Astrocyte (in vitro differentiated cells and primary cell): ENCODE results near the gene INPP4B. TPM values are rescaled to one million over a fixed set of nuclear protein-coding genes. Genes with fewer than 3 reads are reported as not detected.
A peak's percentile ranks its signal among the peaks of the same experiment; 100 is the strongest.

Experiments
- DNase-seq: peaks from one replicate; pipeline ENCODE4 v3.0.0-alpha.2; 2010; ENCODE audit warnings: low read depth
- FAIRE-seq: peaks from 2 replicates; lab custom pipeline; 2011; peaks lifted over from hg19 to GRCh38; lab: Jason Lieb, UNC
- H2AFZ ChIP-seq: 2 replicates; pipeline ENCODE4 v1.6.0; 2012; ENCODE audit warnings: low read depth, low read length, inconsistent platforms
- H3K27ac ChIP-seq: 2 replicates; pipeline ENCODE4 v1.5.1; 2011; ENCODE audit warnings: low read depth, low read length, inconsistent platforms
- H3K27me3 ChIP-seq: 2 replicates; pipeline ENCODE4 v1.6.0; 2011; ENCODE audit warnings: low read length, inconsistent platforms; ENCODE audit not compliant: insufficient read depth
- H3K36me3 ChIP-seq: 2 replicates; pipeline ENCODE4 v1.5.1; 2011; ENCODE audit warnings: low read length, inconsistent platforms; ENCODE audit not compliant: insufficient read depth
- H3K4me1 ChIP-seq: 2 replicates; pipeline ENCODE4 v1.5.1; 2011; ENCODE audit warnings: low read length, inconsistent platforms; ENCODE audit not compliant: insufficient read depth
- H3K4me2 ChIP-seq: 2 replicates; pipeline ENCODE4 v1.6.0; 2012; ENCODE audit warnings: low read length, inconsistent platforms
- H3K4me3 ChIP-seq: 2 replicates; pipeline ENCODE4 v1.5.1; 2011; ENCODE audit warnings: low read depth, mild to moderate bottlenecking, low read length, inconsistent platforms; ENCODE audit not compliant: insufficient read depth
- H3K79me2 ChIP-seq: 2 replicates; pipeline ENCODE4 v1.6.0; 2012; ENCODE audit warnings: mild to moderate bottlenecking, low read length, inconsistent platforms; ENCODE audit not compliant: insufficient read depth
- H3K9ac ChIP-seq: 2 replicates; pipeline ENCODE4 v1.6.0; 2012; ENCODE audit warnings: mild to moderate bottlenecking, low read length, inconsistent platforms
- H3K9me3 ChIP-seq: 2 replicates; pipeline ENCODE4 v1.5.1; 2012; ENCODE audit warnings: low read depth, mild to moderate bottlenecking, low read length, inconsistent platforms; ENCODE audit not compliant: insufficient read depth
- H4K20me1 ChIP-seq: 2 replicates; pipeline ENCODE4 v1.6.0; 2012; ENCODE audit warnings: low read length, inconsistent platforms; ENCODE audit not compliant: insufficient read depth
- H3K27ac Mint-ChIP-seq: one replicate; pipeline ENCODE4 v1.8.0; 2021; ENCODE audit warnings: mild to moderate bottlenecking, mixed read lengths; ENCODE audit not compliant: unreplicated experiment
- H3K27me3 Mint-ChIP-seq: one replicate; pipeline ENCODE4 v1.8.0; 2021; ENCODE audit warnings: low read depth, mixed read lengths; ENCODE audit not compliant: unreplicated experiment
- H3K36me3 Mint-ChIP-seq: one replicate; pipeline ENCODE4 v1.8.0; 2021; ENCODE audit warnings: low read depth, mixed read lengths; ENCODE audit not compliant: unreplicated experiment
- H3K4me1 Mint-ChIP-seq: one replicate; pipeline ENCODE4 v1.8.0; 2021; ENCODE audit warnings: low read depth, mixed read lengths; ENCODE audit not compliant: unreplicated experiment
- H3K4me3 Mint-ChIP-seq: one replicate; pipeline ENCODE4 v1.8.0; 2021; ENCODE audit warnings: mild to moderate bottlenecking, moderate library complexity, mixed read lengths; ENCODE audit not compliant: unreplicated experiment
- H3K9me3 Mint-ChIP-seq: one replicate; pipeline ENCODE4 v1.8.0; 2021; ENCODE audit warnings: mild to moderate bottlenecking, mixed read lengths; ENCODE audit not compliant: unreplicated experiment
- EZH2 ChIP-seq: IDR thresholded peaks from 2 replicates; pipeline ENCODE4 v1.6.1; 2012; ENCODE audit warnings: mild to moderate bottlenecking, low read length, inconsistent platforms; ENCODE audit not compliant: insufficient read depth
- total RNA-seq: library from RNA; stranded (reverse); gene quantifications from 2 replicates; pipeline ENCODE4 v1.2.1, GENCODE V29; 2021
- TF ChIP-seq, protein P1 (sequence below): IDR thresholded peaks from 2 replicates; pipeline ENCODE4 v1.5.1; 2011; ENCODE audit warnings: low read depth, mild to moderate bottlenecking, inconsistent platforms, low read length, moderate library complexity; ENCODE audit not compliant: insufficient read depth

The INPP4B gene
- total RNA-seq, 1 donor from 2014 or later, result 2.8 TPM

DNA sequence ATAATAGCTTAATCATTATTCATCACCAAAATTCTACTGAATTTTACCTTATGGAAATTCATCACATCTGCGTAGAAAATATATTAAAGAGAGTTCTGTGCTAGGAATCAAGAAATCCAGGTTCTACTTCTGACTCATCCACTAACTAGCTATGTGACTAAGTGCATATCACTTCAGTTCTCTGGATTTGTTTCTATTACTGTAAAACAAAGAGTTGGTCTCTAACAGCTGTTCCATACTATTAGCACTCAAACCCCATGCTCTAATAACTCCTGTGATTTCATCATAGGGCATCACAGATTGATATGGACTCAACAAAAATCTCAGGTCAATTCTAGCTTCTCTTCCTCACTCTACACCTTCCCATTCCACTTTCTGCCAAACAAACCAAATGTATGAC, 572.0 kb downstream of the INPP4B start:
- Histone ChIP-seq H3K4me1 (no peaks in the 10 kb centered on the region), H3K9me3 (no peaks in the 10 kb centered on the region), H4K20me1 (no peaks in the 10 kb centered on the region), H3K27me3 (no peaks in the 10 kb centered on the region), H3K79me2 (no peaks in the 10 kb centered on the region), H3K4me3 (no peak overlapping the region), H2AFZ (no peak overlapping the region), H3K4me2 (no peak overlapping the region), H3K27ac (peak overlapping the region; percentile 49), H3K9ac (no peak overlapping the region), H3K36me3 (no peaks in the 10 kb centered on the region)
- no peaks in the 10 kb centered on the region for H3K27me3 Mint-ChIP-seq
- no peaks in the 10 kb centered on the region for H3K36me3 Mint-ChIP-seq
- no peak overlapping the region for H3K4me3 Mint-ChIP-seq
- TF ChIP-seq, protein P1, sequence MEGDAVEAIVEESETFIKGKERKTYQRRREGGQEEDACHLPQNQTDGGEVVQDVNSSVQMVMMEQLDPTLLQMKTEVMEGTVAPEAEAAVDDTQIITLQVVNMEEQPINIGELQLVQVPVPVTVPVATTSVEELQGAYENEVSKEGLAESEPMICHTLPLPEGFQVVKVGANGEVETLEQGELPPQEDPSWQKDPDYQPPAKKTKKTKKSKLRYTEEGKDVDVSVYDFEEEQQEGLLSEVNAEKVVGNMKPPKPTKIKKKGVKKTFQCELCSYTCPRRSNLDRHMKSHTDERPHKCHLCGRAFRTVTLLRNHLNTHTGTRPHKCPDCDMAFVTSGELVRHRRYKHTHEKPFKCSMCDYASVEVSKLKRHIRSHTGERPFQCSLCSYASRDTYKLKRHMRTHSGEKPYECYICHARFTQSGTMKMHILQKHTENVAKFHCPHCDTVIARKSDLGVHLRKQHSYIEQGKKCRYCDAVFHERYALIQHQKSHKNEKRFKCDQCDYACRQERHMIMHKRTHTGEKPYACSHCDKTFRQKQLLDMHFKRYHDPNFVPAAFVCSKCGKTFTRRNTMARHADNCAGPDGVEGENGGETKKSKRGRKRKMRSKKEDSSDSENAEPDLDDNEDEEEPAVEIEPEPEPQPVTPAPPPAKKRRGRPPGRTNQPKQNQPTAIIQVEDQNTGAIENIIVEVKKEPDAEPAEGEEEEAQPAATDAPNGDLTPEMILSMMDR, result no peak
- no peak for TF ChIP-seq EZH2
- peak; percentile 75 for DNase-seq
- H3K9me3 Mint-ChIP-seq, result no peaks in the 10 kb centered on the region
- H3K4me1 Mint-ChIP-seq, result peaks cover 13% of the 10 kb centered on the region
- FAIRE-seq, result peak; percentile 70
- H3K27ac Mint-ChIP-seq, result peak overlapping the region; percentile 85

DNA sequence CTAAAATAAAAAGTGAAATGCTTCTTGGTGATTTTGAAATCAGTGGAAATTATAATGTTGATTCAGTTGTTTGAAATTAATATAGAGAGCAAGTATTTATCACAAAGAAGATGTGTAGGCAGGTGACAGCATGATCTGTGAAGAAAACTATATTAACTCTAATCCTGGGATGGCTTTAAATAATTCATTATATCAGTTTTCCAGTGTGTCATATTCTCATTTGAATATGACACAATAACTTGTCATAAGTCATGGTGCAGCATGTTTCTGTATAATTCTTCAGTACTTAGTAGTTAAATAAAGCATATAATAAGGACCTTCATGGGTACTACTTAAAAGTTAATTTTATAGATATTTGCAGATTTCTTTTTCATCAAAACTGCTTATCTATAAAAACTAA, 573.6 kb downstream of the INPP4B start:
- Mint-ChIP-seq H3K27me3 (no peaks in the 10 kb centered on the region), H3K27ac (no peak overlapping the region), H3K36me3 (no peaks in the 10 kb centered on the region), H3K4me1 (peaks cover 6% of the 10 kb centered on the region), H3K9me3 (no peaks in the 10 kb centered on the region), H3K4me3 (no peak overlapping the region)
- H4K20me1 ChIP-seq, result no peaks in the 10 kb centered on the region
- no peak overlapping the region for H3K9ac ChIP-seq
- H3K4me2 ChIP-seq, result no peak overlapping the region
- no peak overlapping the region for H3K27ac ChIP-seq
- no peak overlapping the region for H2AFZ ChIP-seq
- no peak for DNase-seq
- H3K4me1 ChIP-seq, result no peaks in the 10 kb centered on the region
- no peaks in the 10 kb centered on the region for H3K79me2 ChIP-seq
- no peaks in the 10 kb centered on the region for H3K27me3 ChIP-seq
- no peak for FAIRE-seq
- H3K9me3 ChIP-seq, result no peaks in the 10 kb centered on the region
- H3K36me3 ChIP-seq, result no peaks in the 10 kb centered on the region
- H3K4me3 ChIP-seq, result no peak overlapping the region
- TF ChIP-seq, protein P1, result no peak
- TF ChIP-seq EZH2, result no peak

DNA sequence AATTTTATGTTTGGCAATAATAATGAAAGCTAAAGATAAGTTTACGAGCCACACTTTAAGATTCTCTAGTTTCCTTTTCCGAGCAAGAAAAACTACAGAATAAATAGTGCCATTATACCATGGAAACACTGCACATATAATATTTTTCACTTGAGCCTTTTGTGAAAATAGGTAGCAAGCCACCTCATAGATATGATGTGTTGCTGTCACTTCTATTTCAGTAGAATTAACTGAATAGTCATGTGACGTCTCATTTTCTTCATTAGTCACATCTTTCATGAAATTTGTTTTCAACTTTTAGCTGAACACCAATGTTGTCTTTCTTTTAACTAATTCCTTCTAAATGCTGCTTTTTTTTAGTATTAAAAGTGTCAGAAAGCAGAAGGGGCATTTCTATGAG, 574.3 kb downstream of the INPP4B start:
- H4K20me1 ChIP-seq, result no peaks in the 10 kb centered on the region
- H3K4me3 ChIP-seq, result no peak overlapping the region
- no peaks in the 10 kb centered on the region for H3K4me1 ChIP-seq
- no peaks in the 10 kb centered on the region for H3K27me3 ChIP-seq
- no peak overlapping the region for H3K4me3 Mint-ChIP-seq
- no peaks in the 10 kb centered on the region for H3K9me3 ChIP-seq
- no peak for DNase-seq
- H3K36me3 Mint-ChIP-seq, result no peaks in the 10 kb centered on the region
- no peaks in the 10 kb centered on the region for H3K9me3 Mint-ChIP-seq
- no peak overlapping the region for H3K27ac ChIP-seq
- peaks cover 6% of the 10 kb centered on the region for H3K4me1 Mint-ChIP-seq
- H3K36me3 ChIP-seq, result no peaks in the 10 kb centered on the region
- no peak overlapping the region for H3K27ac Mint-ChIP-seq
- FAIRE-seq, result no peak
- no peak overlapping the region for H3K9ac ChIP-seq
- no peak for TF ChIP-seq EZH2
- TF ChIP-seq, protein P1, result no peak
- no peak overlapping the region for H2AFZ ChIP-seq
- H3K79me2 ChIP-seq, result no peaks in the 10 kb centered on the region
- H3K4me2 ChIP-seq, result no peak overlapping the region
- H3K27me3 Mint-ChIP-seq, result no peaks in the 10 kb centered on the region
